ENCODE measurements around the gene ATXN7L3B. TPM values are rescaled to one million over a fixed set of nuclear protein-coding genes. Genes with fewer than 3 reads are reported as not detected.

Gene ATXN7L3B
- total RNA-seq, 2 donors from 2014 or later = 28.8 to 29.6 TPM

GRCh38 chr12:74552201-74552600, 14.6 kb downstream of the ATXN7L3B start:
- H3K27me3 ChIP-seq = no peaks in the 10 kb centered on the region
- no peak overlapping the region for H3K27ac ChIP-seq
- H3K4me1 ChIP-seq = no peaks in the 10 kb centered on the region
- no peak overlapping the region for H3K9ac ChIP-seq (ENCODE audit: low read depth in 2 of 2, low read length in 2 of 2)
- no peak for DNase-seq
- H3K4me3 ChIP-seq = no peak overlapping the region
- intact Hi-C loops (cut with DNase I) = no loop called here
- no peaks in the 10 kb centered on the region for H3K9me3 ChIP-seq
- TF ChIP-seq, protein P1, sequence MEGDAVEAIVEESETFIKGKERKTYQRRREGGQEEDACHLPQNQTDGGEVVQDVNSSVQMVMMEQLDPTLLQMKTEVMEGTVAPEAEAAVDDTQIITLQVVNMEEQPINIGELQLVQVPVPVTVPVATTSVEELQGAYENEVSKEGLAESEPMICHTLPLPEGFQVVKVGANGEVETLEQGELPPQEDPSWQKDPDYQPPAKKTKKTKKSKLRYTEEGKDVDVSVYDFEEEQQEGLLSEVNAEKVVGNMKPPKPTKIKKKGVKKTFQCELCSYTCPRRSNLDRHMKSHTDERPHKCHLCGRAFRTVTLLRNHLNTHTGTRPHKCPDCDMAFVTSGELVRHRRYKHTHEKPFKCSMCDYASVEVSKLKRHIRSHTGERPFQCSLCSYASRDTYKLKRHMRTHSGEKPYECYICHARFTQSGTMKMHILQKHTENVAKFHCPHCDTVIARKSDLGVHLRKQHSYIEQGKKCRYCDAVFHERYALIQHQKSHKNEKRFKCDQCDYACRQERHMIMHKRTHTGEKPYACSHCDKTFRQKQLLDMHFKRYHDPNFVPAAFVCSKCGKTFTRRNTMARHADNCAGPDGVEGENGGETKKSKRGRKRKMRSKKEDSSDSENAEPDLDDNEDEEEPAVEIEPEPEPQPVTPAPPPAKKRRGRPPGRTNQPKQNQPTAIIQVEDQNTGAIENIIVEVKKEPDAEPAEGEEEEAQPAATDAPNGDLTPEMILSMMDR (IDR thresholded peaks at IDR 0.05) = no peak
- H3K36me3 ChIP-seq = no peaks in the 10 kb centered on the region

- Histone ChIP-seq H3K9ac (ENCODE audit: low read depth in 2 of 2, low read length in 2 of 2) (no peak overlapping the region), H3K9me3 (no peaks in the 10 kb centered on the region), H3K36me3 (no peaks in the 10 kb centered on the region), H3K27me3 (no peaks in the 10 kb centered on the region), H3K4me1 (no peaks in the 10 kb centered on the region), H3K27ac (no peak overlapping the region), H3K4me3 (no peak overlapping the region)
- no peak for DNase-seq
- intact Hi-C loops (cut with DNase I) = no loop called here
- TF ChIP-seq, protein P1 (IDR thresholded peaks at IDR 0.05) = no peak
Observed at GRCh38 chr12:74559728-74560127, 22.1 kb downstream of the ATXN7L3B start.

DNA sequence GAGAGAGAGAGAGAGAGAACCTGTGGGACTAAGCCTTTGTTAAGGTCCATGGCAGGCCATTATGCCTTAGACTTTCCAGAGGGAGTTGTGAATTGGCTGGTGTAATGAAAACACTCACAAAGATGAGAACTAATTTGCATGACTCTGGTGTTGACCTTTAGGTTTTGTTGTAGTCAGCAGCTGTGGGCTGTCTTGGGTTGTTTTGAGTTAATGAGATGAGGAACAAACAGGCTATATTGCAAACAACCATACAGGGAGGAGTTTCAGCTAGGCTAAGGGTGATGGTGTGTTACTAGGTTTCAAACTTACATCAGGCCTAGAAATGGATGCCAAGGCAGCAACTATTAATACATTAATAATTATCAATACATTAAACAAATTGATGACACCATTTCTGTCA, 26.3 kb downstream of the ATXN7L3B start:
- H3K4me1 ChIP-seq = no peaks in the 10 kb centered on the region
- no peak overlapping the region for H3K9ac ChIP-seq (ENCODE audit: low read depth in 2 of 2, low read length in 2 of 2)
- H3K4me3 ChIP-seq = no peak overlapping the region
- no peak for DNase-seq
- no peaks in the 10 kb centered on the region for H3K9me3 ChIP-seq
- TF ChIP-seq, protein P1 (IDR thresholded peaks at IDR 0.05) = no peak
- H3K36me3 ChIP-seq = no peaks in the 10 kb centered on the region
- no peak overlapping the region for H3K27ac ChIP-seq
- intact Hi-C loops (cut with DNase I) = no loop called here
- H3K27me3 ChIP-seq = no peaks in the 10 kb centered on the region

- TF ChIP-seq, protein P1 (IDR thresholded peaks at IDR 0.05) = no peak
- no peak overlapping the region for H3K9ac ChIP-seq (ENCODE audit: low read depth in 2 of 2, low read length in 2 of 2)
- intact Hi-C loops (cut with DNase I) = no loop called here
- H3K4me3 ChIP-seq = no peak overlapping the region
- H3K27me3 ChIP-seq = no peaks in the 10 kb centered on the region
- H3K4me1 ChIP-seq = no peaks in the 10 kb centered on the region
- DNase-seq = no peak
- H3K36me3 ChIP-seq = no peaks in the 10 kb centered on the region
- H3K9me3 ChIP-seq = no peaks in the 10 kb centered on the region
- H3K27ac ChIP-seq = no peak overlapping the region
Observed at GRCh38 chr12:74578486-74578885, 40.9 kb downstream of the ATXN7L3B start.

- no peaks in the 10 kb centered on the region for H3K9me3 ChIP-seq
- no peak overlapping the region for H3K27ac ChIP-seq
- no peak overlapping the region for H3K9ac ChIP-seq (ENCODE audit: low read depth in 2 of 2, low read length in 2 of 2)
- intact Hi-C loops (cut with DNase I) = no loop called here
- H3K27me3 ChIP-seq = no peaks in the 10 kb centered on the region
- H3K4me1 ChIP-seq = no peaks in the 10 kb centered on the region
- no peak for DNase-seq
- H3K4me3 ChIP-seq = no peak overlapping the region
- no peaks in the 10 kb centered on the region for H3K36me3 ChIP-seq
- TF ChIP-seq, protein P1 (IDR thresholded peaks at IDR 0.05) = no peak
Observed at GRCh38 chr12:74579446-74579845, 41.8 kb downstream of the ATXN7L3B start.

GRCh38 chr12:74579981-74580380, 42.3 kb downstream of the ATXN7L3B start:
- TF ChIP-seq, protein P1 (IDR thresholded peaks at IDR 0.05) = no peak
- intact Hi-C loops (cut with DNase I) = no loop called here
- H3K9ac ChIP-seq (ENCODE audit: low read depth in 2 of 2, low read length in 2 of 2) = no peak overlapping the region
- H3K27ac ChIP-seq = no peak overlapping the region
- no peak overlapping the region for H3K4me3 ChIP-seq
- H3K36me3 ChIP-seq = no peaks in the 10 kb centered on the region
- no peaks in the 10 kb centered on the region for H3K9me3 ChIP-seq
- no peaks in the 10 kb centered on the region for H3K4me1 ChIP-seq
- no peaks in the 10 kb centered on the region for H3K27me3 ChIP-seq
- no peak for DNase-seq
